ENCODE data around the gene SERPINA3. TPM values are rescaled to one million over a fixed set of nuclear protein-coding genes. Genes with fewer than 3 reads are reported as not detected.

SERPINA3 gene
- total RNA-seq: not detected

DNA sequence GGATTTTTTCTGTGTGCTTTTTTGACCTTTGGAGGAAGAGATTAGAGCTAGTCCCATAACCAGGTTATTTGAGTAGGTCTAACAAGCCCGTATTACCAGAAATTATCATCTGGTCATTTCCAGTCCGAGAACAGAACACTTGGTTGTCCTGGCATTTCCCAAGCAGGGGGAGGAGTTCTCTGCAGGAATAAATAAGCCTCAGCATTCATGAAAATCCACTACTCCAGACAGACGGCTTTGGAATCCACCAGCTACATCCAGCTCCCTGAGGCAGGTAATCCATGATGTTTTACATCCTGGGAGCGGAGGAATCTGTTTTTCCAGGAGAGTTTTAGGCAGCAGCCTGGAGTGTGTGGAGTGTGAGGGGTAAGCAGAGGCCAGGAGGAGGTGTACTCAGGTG, at the start of gene SERPINA3:
Gene SERPINA3, plus strand, starts transcription at position 218 of the 400 bp plus-strand sequence. CDS start 2,051 bp downstream, outside the sequence.
- no peaks in the 10 kb centered on the region for H3K4me1 Mint-ChIP-seq (ENCODE audit: low read depth)
- no peak within 1 kb of the TSS for H3K4me3 Mint-ChIP-seq
- CTCF ChIA-PET: no interaction called here
- peaks cover 5% of the 10 kb centered on the region for H3K9me3 Mint-ChIP-seq
- no peaks in the 10 kb centered on the region for H3K27me3 Mint-ChIP-seq (ENCODE audit: low read depth)
- no peaks in the 10 kb centered on the region for H3K36me3 Mint-ChIP-seq (ENCODE audit: low read depth)
- intact Hi-C loops (cut with micrococcal nuclease): no loop called here
- H3K27ac Mint-ChIP-seq: no peak within 1 kb of the TSS
- no peak for DNase-seq

DNA sequence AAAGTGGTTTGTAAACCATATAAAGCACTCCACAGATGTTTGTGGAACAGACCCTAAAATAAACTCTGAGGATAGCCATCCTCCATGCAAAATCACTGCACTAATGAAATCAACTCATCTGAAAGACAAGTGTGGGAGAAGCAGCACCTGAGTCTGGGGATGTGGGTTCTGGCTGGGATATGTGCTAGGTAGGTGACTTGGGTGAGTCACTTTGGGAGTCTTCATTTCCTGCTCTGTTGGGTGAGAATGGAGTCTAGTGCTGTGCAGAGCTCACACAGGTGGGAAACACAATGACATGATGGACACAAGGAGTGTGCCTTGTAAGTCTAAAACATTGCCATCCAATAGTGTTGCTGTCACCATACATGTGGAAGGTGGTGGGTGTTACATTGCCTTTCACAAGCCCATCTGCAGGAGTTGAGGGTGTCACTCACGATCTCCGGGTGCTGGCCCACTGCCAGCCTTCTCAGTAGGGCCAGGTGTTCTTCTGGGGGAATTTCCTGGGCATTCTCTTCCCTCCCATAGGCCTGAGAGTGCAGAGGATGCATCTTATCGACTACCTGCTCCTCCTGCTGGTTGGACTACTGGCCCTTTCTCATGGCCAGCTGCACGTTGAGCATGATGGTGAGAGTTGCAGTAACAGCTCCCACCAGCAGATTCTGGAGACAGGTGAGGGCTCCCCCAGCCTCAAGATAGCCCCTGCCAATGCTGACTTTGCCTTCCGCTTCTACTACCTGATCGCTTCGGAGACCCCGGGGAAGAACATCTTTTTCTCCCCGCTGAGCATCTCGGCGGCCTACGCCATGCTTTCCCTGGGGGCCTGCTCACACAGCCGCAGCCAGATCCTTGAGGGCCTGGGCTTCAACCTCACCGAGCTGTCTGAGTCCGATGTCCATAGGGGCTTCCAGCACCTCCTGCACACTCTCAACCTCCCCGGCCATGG, 49.0 kb upstream of the SERPINA3 start:
- H3K27me3 Mint-ChIP-seq (ENCODE audit: low read depth): peaks cover 10% of the 10 kb centered on the region
- H3K36me3 Mint-ChIP-seq (ENCODE audit: low read depth): no peaks in the 10 kb centered on the region
- H3K4me3 Mint-ChIP-seq: no peak overlapping the region
- no peaks in the 10 kb centered on the region for H3K4me1 Mint-ChIP-seq (ENCODE audit: low read depth)
- intact Hi-C loops (cut with micrococcal nuclease): no loop called here
- H3K9me3 Mint-ChIP-seq: no peaks in the 10 kb centered on the region
- no peak for DNase-seq
- CTCF ChIA-PET: no interaction called here
- H3K27ac Mint-ChIP-seq: no peak overlapping the region

DNA sequence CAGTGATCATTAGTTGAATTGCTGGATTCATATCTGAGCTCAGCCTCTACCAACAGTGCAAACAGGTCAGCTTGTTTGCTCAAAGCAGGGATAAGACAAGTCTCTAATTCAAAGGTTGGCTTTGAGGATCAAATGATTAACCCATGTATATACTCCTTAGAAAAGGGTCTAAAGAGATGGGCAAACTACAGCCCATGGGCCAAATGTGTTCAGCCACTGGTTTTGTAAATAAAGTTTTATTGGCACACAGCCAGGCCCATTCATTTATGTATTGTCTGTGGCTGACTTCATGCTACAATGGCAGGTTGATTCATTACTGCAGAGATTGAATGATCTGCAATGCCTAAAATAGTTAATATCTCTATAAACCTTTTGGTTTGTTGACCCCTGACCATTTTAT, 47.8 kb upstream of the SERPINA3 start:
- Mint-ChIP-seq H3K27me3 (ENCODE audit: low read depth) (peaks cover 7% of the 10 kb centered on the region), H3K9me3 (no peaks in the 10 kb centered on the region), H3K36me3 (ENCODE audit: low read depth) (no peaks in the 10 kb centered on the region), H3K27ac (no peak overlapping the region), H3K4me3 (no peak overlapping the region), H3K4me1 (ENCODE audit: low read depth) (no peaks in the 10 kb centered on the region)
- no peak for DNase-seq
- CTCF ChIA-PET: no interaction called here
- intact Hi-C loops (cut with micrococcal nuclease): no loop called here

DNA sequence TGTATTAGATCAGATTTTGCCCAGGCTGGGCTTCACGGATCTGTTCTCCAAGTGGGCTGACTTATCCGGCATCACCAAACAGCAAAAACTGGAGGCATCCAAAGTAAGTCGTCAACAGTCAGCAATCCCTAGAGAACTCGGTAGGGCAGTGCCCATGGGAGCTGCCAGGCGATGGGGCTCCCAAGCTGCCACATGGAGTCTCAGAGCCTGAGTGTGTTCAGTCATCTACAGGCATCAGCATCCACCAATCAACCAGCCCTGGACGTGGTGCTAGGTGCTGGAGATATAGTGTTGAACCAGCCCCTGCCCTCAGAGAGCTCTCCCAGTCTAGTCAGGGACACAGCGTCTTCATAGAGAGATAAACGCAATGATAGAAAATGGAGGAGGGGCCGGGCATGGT, 44.0 kb upstream of the SERPINA3 start:
- Mint-ChIP-seq H3K4me1 (ENCODE audit: low read depth) (no peaks in the 10 kb centered on the region), H3K27me3 (ENCODE audit: low read depth) (peaks cover 2% of the 10 kb centered on the region), H3K36me3 (ENCODE audit: low read depth) (no peaks in the 10 kb centered on the region), H3K27ac (no peak overlapping the region), H3K4me3 (no peak overlapping the region), H3K9me3 (no peaks in the 10 kb centered on the region)
- no peak for DNase-seq
- intact Hi-C loops (cut with micrococcal nuclease): no loop called here
- CTCF ChIA-PET: interaction anchor here (1.2 kb wide), 1 partner anchor 19 kb away, joined by 3 read pairs; no protein-coding TSS in a partner anchor

DNA sequence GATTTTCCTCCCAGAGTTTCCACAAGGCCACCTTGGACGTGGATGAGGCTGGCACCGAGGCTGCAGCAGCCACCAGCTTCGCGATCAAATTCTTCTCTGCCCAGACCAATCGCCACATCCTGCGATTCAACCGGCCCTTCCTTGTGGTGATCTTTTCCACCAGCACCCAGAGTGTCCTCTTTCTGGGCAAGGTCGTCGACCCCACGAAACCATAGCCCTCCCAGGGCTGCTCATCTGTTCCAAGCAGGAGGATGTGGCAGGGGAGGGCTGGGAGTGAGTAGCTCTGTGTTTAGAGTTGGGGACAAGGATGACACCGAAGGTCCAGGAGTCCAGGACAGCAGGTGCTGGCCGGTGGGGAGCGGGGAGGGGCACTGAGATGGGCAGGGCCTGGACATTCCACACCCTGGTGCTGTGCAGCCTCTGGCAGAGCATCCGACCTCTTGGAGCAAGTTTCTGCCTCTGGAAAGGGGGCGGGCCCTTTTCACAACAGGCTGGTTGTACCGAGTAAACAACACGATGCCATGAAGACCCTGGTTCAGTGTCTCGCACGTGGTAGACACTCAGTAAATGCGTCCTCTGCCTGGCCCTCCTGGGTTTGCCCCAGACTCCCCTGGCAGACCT, 42.7 kb upstream of the SERPINA3 start:
- CTCF ChIA-PET: interaction anchor here (1.2 kb wide), 1 partner anchor 20 kb away, joined by 3 read pairs; no protein-coding TSS in a partner anchor
- H3K4me1 Mint-ChIP-seq (ENCODE audit: low read depth): no peaks in the 10 kb centered on the region
- no peak for DNase-seq
- H3K4me3 Mint-ChIP-seq: no peak overlapping the region
- no peaks in the 10 kb centered on the region for H3K36me3 Mint-ChIP-seq (ENCODE audit: low read depth)
- intact Hi-C loops (cut with micrococcal nuclease): no loop called here
- no peaks in the 10 kb centered on the region for H3K9me3 Mint-ChIP-seq
- H3K27ac Mint-ChIP-seq: no peak overlapping the region
- no peaks in the 10 kb centered on the region for H3K27me3 Mint-ChIP-seq (ENCODE audit: low read depth)

DNA sequence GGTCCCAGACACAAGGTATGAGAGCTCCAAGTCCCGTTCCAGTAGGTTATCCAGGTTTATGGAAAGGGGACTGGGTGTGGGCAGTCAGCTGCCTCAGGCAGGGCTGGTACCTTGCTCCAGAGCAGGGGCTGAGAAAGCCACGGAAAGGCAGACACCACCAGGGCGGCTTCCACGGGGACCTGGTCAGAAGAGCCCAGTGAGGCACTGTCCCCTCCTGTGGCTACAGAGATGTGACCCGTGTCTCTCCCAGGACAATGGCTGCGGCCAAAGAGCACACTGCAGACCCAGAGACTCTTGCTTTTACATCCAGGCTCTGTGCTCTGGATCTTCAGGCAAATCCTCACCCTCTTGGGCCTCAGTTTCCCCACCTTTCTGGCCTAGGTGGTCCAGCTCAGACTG, 42.2 kb upstream of the SERPINA3 start:
- no peaks in the 10 kb centered on the region for H3K36me3 Mint-ChIP-seq (ENCODE audit: low read depth)
- no peak overlapping the region for H3K27ac Mint-ChIP-seq
- no peaks in the 10 kb centered on the region for H3K4me1 Mint-ChIP-seq (ENCODE audit: low read depth)
- H3K27me3 Mint-ChIP-seq (ENCODE audit: low read depth): no peaks in the 10 kb centered on the region
- H3K4me3 Mint-ChIP-seq: no peak overlapping the region
- intact Hi-C loops (cut with micrococcal nuclease): no loop called here
- H3K9me3 Mint-ChIP-seq: no peaks in the 10 kb centered on the region
- CTCF ChIA-PET: no interaction called here
- DNase-seq: no peak

DNA sequence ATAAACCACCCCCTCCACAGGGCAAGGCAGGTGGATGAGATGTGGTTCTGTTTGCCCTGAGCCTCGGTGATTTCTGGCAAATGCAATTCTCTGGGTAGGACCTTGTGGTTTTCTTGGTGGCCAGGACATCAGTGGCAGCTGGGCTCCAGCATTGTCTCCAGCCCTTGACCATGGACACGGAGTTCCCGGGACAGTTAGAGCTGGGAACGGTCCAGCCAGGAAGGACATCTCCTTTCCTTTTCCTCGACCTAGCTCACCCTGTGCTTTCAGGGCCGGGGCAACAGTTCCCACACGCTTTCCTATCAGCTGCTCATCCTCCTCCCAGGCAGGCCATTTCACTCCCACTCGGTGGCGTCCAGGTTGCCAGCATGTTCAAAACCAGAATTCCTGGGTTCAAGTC, 41.8 kb upstream of the SERPINA3 start:
- H3K9me3 Mint-ChIP-seq: no peaks in the 10 kb centered on the region
- intact Hi-C loops (cut with micrococcal nuclease): no loop called here
- no peaks in the 10 kb centered on the region for H3K36me3 Mint-ChIP-seq (ENCODE audit: low read depth)
- H3K27ac Mint-ChIP-seq: no peak overlapping the region
- CTCF ChIA-PET: no interaction called here
- H3K27me3 Mint-ChIP-seq (ENCODE audit: low read depth): no peaks in the 10 kb centered on the region
- H3K4me1 Mint-ChIP-seq (ENCODE audit: low read depth): no peaks in the 10 kb centered on the region
- no peak overlapping the region for H3K4me3 Mint-ChIP-seq
- no peak for DNase-seq

DNA sequence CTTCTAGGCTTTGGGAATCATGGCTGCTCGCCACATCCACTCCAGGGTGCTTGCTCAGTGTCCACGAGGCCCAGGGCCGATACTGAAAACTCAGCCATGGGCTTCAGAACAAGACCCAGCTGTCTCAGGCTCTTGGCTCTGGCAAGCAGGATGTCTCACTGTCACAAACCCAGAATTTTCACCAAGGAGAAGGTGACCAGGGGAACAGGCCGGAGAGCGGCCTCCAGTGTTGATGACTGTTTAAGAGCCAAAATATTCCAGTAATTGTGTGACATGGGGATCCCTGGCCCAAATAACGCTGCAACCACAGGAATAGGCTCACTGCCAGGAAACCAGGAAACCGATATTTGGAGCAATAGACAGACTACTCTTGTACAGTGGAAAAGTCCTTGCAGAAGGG, 40.8 kb upstream of the SERPINA3 start:
- no peaks in the 10 kb centered on the region for H3K36me3 Mint-ChIP-seq (ENCODE audit: low read depth)
- CTCF ChIA-PET: no interaction called here
- no peak overlapping the region for H3K4me3 Mint-ChIP-seq
- DNase-seq: no peak
- H3K9me3 Mint-ChIP-seq: no peaks in the 10 kb centered on the region
- H3K27me3 Mint-ChIP-seq (ENCODE audit: low read depth): no peaks in the 10 kb centered on the region
- H3K4me1 Mint-ChIP-seq (ENCODE audit: low read depth): no peaks in the 10 kb centered on the region
- H3K27ac Mint-ChIP-seq: no peak overlapping the region
- intact Hi-C loops (cut with micrococcal nuclease): no loop called here

DNA sequence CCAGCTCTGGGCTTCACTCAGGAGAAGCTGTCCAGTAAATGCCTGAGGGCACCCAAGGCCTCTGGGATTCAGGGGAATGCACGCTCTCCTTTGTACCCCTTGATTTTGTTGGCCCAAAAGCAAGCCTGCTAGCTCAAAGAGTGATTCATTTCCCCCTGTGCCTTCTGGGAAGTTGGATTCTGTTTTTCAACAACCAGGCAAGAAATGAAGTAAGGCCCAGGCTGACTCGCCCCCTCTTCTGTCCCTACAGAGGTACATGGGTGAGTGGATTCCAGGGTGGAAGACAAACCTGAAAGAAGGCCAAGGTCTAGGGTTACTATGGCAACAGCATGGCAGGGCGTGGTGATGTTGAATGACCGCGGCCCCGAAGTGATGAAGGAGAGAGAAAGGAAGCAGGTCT, 40.2 kb upstream of the SERPINA3 start:
- H3K36me3 Mint-ChIP-seq (ENCODE audit: low read depth): no peaks in the 10 kb centered on the region
- no peak overlapping the region for H3K27ac Mint-ChIP-seq
- intact Hi-C loops (cut with micrococcal nuclease): no loop called here
- H3K27me3 Mint-ChIP-seq (ENCODE audit: low read depth): no peaks in the 10 kb centered on the region
- CTCF ChIA-PET: no interaction called here
- no peaks in the 10 kb centered on the region for H3K9me3 Mint-ChIP-seq
- DNase-seq: no peak
- no peaks in the 10 kb centered on the region for H3K4me1 Mint-ChIP-seq (ENCODE audit: low read depth)
- H3K4me3 Mint-ChIP-seq: no peak overlapping the region

DNA sequence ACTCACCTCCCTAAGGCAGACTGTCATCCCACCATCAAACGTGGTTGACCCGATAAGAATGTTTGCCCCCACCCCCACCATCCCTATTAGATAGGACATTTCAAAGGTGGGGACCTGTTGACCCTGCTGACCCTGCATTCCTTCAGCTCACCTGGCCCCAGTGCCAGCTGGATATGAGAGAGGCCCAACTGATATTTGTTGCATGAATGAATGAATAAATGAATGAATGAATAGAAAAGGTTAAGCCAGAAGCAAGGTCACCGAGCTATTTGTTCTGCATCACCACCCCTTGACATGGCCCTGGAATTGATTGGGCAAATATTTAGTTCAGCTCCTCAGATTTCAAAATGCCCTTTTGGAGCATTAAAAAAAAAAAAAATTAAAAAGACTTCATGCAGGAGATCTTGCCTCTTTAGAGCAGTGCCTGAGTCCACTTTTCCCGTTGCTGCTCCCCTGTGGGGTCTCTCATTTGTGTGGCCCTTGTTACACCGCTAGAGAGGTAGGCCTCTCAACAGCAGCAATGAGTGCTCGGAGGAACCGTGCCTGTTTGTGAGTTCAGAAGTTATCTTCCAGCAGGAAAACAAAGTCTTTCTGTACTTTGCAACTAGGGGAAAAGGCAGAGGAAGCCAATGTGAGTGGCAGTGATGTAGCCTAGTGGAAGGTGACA, 39.4 kb upstream of the SERPINA3 start:
- Mint-ChIP-seq H3K4me1 (ENCODE audit: low read depth) (no peaks in the 10 kb centered on the region), H3K9me3 (no peaks in the 10 kb centered on the region), H3K27ac (no peak overlapping the region), H3K4me3 (no peak overlapping the region), H3K36me3 (ENCODE audit: low read depth) (no peaks in the 10 kb centered on the region), H3K27me3 (ENCODE audit: low read depth) (no peaks in the 10 kb centered on the region)
- DNase-seq: no peak
- intact Hi-C loops (cut with micrococcal nuclease): no loop called here
- CTCF ChIA-PET: interaction anchor here (0.5 kb wide), 1 partner anchor 516 kb away, joined by 4 read pairs; no protein-coding TSS in a partner anchor

DNA sequence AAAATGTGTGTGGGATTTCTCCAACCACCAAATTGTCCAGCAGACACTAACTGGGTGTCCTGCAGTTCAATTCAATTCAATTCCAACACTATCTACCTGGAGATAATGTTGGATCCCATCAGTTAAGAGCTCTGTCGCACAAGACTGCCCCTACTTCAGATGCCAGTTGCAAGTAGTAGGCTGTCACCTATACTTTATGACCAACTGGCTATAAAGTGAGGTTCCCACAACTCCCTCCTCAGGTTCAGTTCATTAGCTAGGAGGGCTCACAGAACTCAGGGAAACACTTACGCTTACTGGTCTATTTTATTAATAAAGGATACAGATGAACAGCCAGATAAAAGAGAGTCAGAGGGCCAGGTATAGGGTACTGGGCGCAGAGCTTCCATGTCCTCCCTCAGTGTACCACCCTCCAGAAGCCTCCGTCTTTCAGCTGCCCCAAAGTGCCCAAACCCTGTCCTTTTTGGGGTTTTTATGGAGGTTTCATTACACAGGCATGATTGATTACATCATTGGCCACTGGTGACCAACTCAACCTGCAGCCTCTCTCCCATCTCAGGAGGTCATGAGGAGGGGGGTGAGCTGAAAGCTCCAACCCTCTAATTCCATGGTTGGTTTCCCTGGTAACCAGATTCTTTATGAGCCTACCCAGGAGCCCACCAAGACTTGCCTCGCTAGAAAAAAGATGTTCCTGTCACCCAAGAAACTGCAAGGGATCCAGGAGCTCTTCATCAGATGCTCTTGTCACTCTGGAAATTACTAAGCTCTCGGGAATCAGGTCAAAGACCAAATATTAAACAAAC, 38.5 kb upstream of the SERPINA3 start:
- Mint-ChIP-seq H3K4me3 (no peak overlapping the region), H3K27ac (no peak overlapping the region), H3K36me3 (ENCODE audit: low read depth) (no peaks in the 10 kb centered on the region), H3K27me3 (ENCODE audit: low read depth) (no peaks in the 10 kb centered on the region), H3K9me3 (no peaks in the 10 kb centered on the region), H3K4me1 (ENCODE audit: low read depth) (no peaks in the 10 kb centered on the region)
- CTCF ChIA-PET: interaction anchor here (1.0 kb wide), 1 partner anchor 25 kb away, joined by 5 read pairs; no protein-coding TSS in a partner anchor
- intact Hi-C loops (cut with micrococcal nuclease): no loop called here
- no peak for DNase-seq

DNA sequence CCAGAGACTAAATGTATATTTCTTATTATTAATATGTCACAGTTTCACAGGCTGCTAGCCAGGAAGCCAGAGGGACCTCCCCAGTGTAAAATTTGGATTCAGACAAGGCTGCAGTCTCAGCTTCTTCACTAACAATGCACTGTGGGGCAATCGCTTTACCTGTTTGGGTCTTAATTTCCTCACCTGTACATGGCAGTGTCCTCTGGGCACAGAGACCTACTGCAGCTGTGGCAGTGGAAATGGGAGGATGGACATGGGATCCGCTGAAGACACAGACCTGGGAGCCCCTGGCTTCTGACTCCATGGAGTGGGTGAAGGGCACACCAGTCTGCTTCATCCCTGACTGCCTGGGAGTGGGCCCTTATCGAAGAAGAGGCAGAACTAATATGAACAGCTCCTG, 37.9 kb upstream of the SERPINA3 start:
- intact Hi-C loops (cut with micrococcal nuclease): no loop called here

More for the DNA sequence above, 37.9 kb upstream of the SERPINA3 start:
- CTCF ChIA-PET: interaction anchor here (1.0 kb wide), 1 partner anchor 25 kb away, joined by 5 read pairs; no protein-coding TSS in a partner anchor
- Mint-ChIP-seq H3K4me1 (ENCODE audit: low read depth) (no peaks in the 10 kb centered on the region), H3K27ac (no peak overlapping the region), H3K27me3 (ENCODE audit: low read depth) (no peaks in the 10 kb centered on the region), H3K4me3 (no peak overlapping the region), H3K36me3 (ENCODE audit: low read depth) (no peaks in the 10 kb centered on the region), H3K9me3 (no peaks in the 10 kb centered on the region)
- DNase-seq: no peak

All from activated naive CD4-positive, alpha-beta T cell treated with anti-CD3 and anti-CD28 coated beads for 36 hours (primary cell).